Cardiac fibroblast (primary cell): ENCODE results near the gene ACOT7.

Source experiments
- DNase-seq, 2 donors: peaks; one replicate each; pipeline versions ENCODE4 v3.0.0 to v3.0.0-alpha.2; 2010; ENCODE audit warnings: low read depth in 2 of 2
- H3K4me3 ChIP-seq, 2 donors: replicated peaks in 1 of 2; 1 replicate in 1 of 2; 2 replicates in 1 of 2; pipeline ENCODE4 v1.5.1; 2011; ENCODE audit warnings: low read depth in 2 of 2, low read length in 2 of 2, mild to moderate bottlenecking in 2 of 2, moderate library complexity in 1 of 2
- TF ChIP-seq, protein P1 (sequence below): IDR thresholded peaks from one replicate; pipeline ENCODE4 v1.5.1; 2011; ENCODE audit warnings: low read depth, mild to moderate bottlenecking, low read length, inconsistent platforms

ACOT7 gene

GRCh38 chr1:6281511-6282402 lies 111.8 kb downstream of the ACOT7 start:
- H3K4me3 ChIP-seq = no peak overlapping the region
- DNase-seq = no peak
- TF ChIP-seq, protein P1, sequence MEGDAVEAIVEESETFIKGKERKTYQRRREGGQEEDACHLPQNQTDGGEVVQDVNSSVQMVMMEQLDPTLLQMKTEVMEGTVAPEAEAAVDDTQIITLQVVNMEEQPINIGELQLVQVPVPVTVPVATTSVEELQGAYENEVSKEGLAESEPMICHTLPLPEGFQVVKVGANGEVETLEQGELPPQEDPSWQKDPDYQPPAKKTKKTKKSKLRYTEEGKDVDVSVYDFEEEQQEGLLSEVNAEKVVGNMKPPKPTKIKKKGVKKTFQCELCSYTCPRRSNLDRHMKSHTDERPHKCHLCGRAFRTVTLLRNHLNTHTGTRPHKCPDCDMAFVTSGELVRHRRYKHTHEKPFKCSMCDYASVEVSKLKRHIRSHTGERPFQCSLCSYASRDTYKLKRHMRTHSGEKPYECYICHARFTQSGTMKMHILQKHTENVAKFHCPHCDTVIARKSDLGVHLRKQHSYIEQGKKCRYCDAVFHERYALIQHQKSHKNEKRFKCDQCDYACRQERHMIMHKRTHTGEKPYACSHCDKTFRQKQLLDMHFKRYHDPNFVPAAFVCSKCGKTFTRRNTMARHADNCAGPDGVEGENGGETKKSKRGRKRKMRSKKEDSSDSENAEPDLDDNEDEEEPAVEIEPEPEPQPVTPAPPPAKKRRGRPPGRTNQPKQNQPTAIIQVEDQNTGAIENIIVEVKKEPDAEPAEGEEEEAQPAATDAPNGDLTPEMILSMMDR = no peak

DNA sequence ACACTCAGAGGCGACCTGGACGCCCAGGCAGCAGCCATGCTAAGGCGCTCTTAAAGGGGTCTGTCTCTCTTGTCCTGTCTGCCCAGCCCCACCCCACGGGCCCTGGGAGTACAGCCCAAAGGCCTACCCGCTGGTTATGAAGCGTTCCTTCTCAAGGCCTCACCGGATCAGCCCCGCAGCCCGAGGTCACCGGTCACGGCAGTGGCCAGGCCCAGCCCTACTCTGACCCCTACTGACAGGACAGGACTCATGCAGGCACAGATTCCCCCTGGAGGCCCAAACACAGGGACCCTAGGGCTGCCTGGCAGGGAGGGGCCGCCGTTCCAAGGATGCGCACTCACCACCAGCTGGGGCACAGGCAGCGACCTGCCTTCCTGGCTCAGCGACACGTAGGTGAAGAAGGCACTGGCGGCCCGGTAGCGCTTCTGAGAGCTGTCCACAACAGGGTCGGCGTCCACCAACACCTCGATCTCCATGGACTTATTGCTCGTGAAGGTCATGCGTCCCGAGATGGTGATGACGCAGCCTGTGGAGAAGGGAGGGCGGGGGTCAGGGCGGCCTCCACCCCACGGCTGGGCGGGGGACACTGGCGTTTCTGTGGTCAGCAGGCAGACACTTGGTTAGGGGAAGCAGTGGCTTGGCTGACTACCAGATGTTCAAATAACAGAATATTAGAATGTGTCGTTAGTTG lies 112.7 kb downstream of the ACOT7 start:
- TF ChIP-seq, protein P1 = peak; percentile 45
- peak in 1 of 2 donors; percentile 28 for DNase-seq
- no peak overlapping the region for H3K4me3 ChIP-seq

GRCh38 chr1:6279613-6280383 lies 113.8 kb downstream of the ACOT7 start:
- no peak overlapping the region for H3K4me3 ChIP-seq
- DNase-seq = no peak

GRCh38 chr1:6279066-6279465 lies 114.5 kb downstream of the ACOT7 start:
- TF ChIP-seq, protein P1 = no peak
- no peak for DNase-seq
- no peak overlapping the region for H3K4me3 ChIP-seq

More at GRCh38 chr1:6279613-6280383, 113.8 kb downstream of the ACOT7 start:
- TF ChIP-seq, protein P1 = no peak

DNA sequence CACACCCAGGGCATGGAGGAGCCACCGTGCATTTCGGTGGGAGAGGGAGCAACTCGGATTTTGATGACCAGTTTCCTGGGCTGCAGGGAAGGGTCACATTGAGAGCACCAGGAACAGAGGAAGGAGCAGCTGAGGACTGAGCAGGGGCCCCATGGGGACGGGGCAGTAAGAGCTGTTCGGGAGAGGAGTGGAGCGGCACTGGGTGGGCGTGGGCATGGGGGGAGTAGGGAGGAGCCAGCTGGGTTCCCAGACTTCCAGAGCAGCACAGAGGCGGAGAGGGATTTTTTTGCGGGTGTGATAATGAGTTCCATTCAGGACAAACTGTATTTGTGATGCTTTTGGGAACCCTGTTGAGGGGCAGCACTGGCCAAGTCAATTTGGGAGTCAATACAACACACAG lies 115.3 kb downstream of the ACOT7 start:
- H3K4me3 ChIP-seq = no peak overlapping the region
- TF ChIP-seq, protein P1 = no peak
- DNase-seq = no peak

DNA sequence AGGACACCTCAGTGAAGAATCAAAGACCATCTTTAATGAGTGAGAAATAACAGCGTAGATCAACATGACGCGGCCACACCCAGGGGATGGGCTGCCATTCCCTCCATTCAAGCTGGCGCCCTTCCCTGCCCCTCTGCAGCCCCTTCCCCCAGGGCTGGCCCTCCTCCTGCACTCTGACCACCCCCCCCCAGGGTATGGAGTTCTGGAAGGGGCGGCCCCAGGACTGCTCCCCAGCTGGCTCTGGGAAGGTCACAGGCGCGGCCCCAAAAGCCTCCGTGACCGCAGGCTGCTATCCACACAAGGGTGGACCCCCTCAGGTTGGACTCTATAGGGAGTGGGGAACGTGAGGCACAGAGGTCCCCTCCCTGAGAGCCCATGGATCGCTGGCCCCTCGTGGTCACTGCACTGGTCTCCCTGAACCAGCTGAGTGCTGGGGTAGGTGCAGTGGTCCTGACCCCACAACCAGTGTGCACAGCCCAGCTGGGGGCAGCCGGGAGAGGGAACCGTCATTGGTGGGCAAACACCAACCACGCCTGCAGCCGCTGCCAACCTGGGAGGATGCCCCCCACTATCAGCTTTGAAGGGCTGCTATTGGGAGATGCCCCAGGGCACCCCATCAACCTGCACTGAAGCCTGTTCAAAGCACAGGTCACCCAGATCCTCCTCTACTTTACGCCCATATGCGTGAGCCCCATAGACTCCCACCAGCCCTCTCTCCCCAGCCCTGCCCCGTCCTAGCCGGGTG lies 116.6 kb downstream of the ACOT7 start:
- TF ChIP-seq, protein P1 = no peak
- H3K4me3 ChIP-seq = no peak overlapping the region
- no peak for DNase-seq
